T-helper 1 cell (primary cell): Measurements from ENCODE around the gene ACTR2.

Source experiments
- DNase-seq, 5 donors: peaks; one replicate each; pipeline ENCODE4 v3.0.0-alpha.2; 2012 to 2020

The ACTR2 gene

GRCh38 chr2:65281627-65282351 lies 54.2 kb downstream of the ACTR2 start:
- no peak for DNase-seq

GRCh38 chr2:65282477-65283053 lies 54.9 kb downstream of the ACTR2 start:
- DNase-seq = no peak

GRCh38 chr2:65287364-65287763 lies 59.7 kb downstream of the ACTR2 start:
- no peak for DNase-seq

- no peak for DNase-seq
Measured at GRCh38 chr2:65291216-65292105, 63.8 kb downstream of the ACTR2 start.

GRCh38 chr2:65292106-65292400 lies 64.4 kb downstream of the ACTR2 start:
- no peak for DNase-seq

- DNase-seq = no peak
Measured at GRCh38 chr2:65292461-65293011, 64.9 kb downstream of the ACTR2 start.

- DNase-seq = no peak
Measured at GRCh38 chr2:65293376-65293775, 65.7 kb downstream of the ACTR2 start.

- no peak for DNase-seq
Measured at GRCh38 chr2:65294136-65294535, 66.5 kb downstream of the ACTR2 start.

GRCh38 chr2:65294701-65295100 lies 67.1 kb downstream of the ACTR2 start:
- no peak for DNase-seq

GRCh38 chr2:65296971-65297370 lies 69.3 kb downstream of the ACTR2 start:
- DNase-seq = no peak

- no peak for DNase-seq
Measured at GRCh38 chr2:65297544-65297943, 69.9 kb downstream of the ACTR2 start.

- DNase-seq = no peak
Measured at GRCh38 chr2:65298089-65298488, 70.5 kb downstream of the ACTR2 start.

- DNase-seq = peak in 1 of 5 donors; percentile 37
Measured at GRCh38 chr2:65299246-65299645, 71.6 kb downstream of the ACTR2 start.

GRCh38 chr2:65300134-65300760 lies 72.6 kb downstream of the ACTR2 start:
- no peak for DNase-seq

- peak in 4 of 5 donors; percentile 35 to 87 (median 46) for DNase-seq
Measured at GRCh38 chr2:65300761-65301711, 73.4 kb downstream of the ACTR2 start.

- no peak for DNase-seq
Measured at GRCh38 chr2:65305934-65306333, 78.3 kb downstream of the ACTR2 start.

- DNase-seq = no peak
Measured at GRCh38 chr2:65309699-65310098, 82.1 kb downstream of the ACTR2 start.

- DNase-seq = no peak
Measured at GRCh38 chr2:65311049-65311448, 83.4 kb downstream of the ACTR2 start.

- no peak for DNase-seq
Measured at GRCh38 chr2:65311596-65311995, 84.0 kb downstream of the ACTR2 start.

- DNase-seq = no peak
Measured at GRCh38 chr2:65313126-65313953, 85.7 kb downstream of the ACTR2 start.

GRCh38 chr2:65313954-65314256 lies 86.3 kb downstream of the ACTR2 start:
- DNase-seq = no peak
